HG02852 (cell line): Measurements from ENCODE around the gene CTDP1.

Experiments used
- ATAC-seq: cut with Tn5 transposase; IDR thresholded peaks from one replicate; pipeline ENCODE4 v1.9.1; 2021; ENCODE audit warnings: mild to moderate bottlenecking, moderate library complexity; ENCODE audit not compliant: unreplicated experiment

The CTDP1 gene

DNA sequence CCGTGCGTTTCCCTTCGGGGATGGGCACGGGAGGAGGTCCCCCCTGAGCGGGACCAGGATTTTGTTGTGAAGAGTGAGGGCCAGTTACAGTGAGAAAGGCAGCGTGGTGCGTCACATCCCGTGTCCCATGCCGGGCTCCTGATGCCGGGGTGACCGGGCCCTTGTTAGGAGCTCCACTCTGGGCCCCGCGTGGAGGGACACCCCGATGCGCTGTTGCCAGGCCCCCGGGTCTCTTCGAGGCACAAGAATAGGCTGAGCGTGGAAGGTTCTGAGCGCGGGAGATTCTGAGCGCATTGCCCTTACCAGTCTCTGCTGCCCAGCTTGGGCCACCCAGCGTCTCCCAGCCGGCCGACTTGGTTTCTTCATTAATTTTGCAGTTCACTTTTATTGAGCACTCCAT is 17.6 kb downstream of the CTDP1 start:
- ATAC-seq = no peak

GRCh38 chr18:79697976-79698375 is 18.4 kb downstream of the CTDP1 start:
- ATAC-seq = no peak

GRCh38 chr18:79698668-79699335 is 19.2 kb downstream of the CTDP1 start:
- ATAC-seq = no peak

DNA sequence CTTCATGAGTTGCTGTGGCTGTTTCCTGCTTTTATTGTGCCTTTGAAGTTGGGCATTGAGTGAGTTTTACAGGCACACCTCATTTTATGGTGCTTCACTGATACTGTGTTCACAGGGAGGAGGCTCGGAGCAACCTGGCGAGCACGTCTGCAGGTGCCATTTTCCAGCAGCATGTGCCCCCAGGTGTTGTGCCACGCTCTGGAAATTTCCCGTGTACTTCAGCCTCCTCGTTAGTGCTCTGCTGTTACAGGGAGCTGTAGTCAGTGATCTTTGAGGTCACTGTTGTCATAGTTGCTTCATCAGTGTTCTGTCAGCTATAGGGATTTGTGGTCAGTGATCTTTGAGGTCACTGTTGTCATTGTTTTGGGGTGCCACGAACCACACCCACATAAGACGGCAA is 20.1 kb downstream of the CTDP1 start:
- no peak for ATAC-seq

DNA sequence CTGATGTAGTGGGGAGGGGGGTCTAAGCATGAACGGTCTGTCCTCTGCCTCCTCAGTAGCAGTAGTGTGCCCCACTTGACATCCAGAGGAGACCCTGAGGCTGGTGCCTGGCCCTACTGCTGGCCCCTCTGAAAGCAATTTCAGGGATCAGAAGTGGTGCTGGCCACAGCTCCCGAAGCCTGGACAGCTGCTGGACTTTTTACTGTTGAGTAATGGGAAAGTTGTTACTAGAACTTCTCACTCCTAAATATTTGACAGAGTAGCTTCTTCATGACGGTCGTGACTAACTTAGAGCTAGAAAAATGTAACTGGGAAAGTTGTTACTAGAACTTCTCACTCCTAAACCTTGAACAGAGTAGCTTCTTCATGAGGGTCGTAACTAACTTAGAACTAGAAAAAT is 23.3 kb downstream of the CTDP1 start:
- ATAC-seq = no peak

DNA sequence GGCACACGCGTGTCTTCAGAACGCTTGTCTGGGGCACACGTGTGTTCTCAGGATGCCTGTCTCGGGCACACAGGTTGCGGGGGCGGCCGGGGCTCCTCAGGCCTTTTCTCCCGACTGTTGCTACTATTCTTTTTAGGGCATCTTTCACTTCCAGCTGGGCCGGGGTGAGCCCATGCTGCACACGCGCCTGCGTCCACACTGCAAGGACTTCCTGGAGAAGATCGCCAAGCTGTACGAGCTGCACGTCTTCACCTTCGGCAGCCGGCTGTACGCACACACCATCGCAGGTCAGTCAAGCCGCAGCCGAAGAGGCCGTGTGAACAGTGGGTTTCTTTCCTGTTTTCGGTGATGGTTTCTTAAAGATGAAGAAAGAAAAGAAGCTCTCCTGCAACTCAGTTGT is 25.0 kb downstream of the CTDP1 start:
- ATAC-seq = no peak

GRCh38 chr18:79705272-79705671 is 25.7 kb downstream of the CTDP1 start:
- ATAC-seq = no peak

- no peak for ATAC-seq
Measured at GRCh38 chr18:79706006-79706405, 26.4 kb downstream of the CTDP1 start.

- ATAC-seq = no peak
Measured at GRCh38 chr18:79706658-79707057, 27.1 kb downstream of the CTDP1 start.

GRCh38 chr18:79707239-79707638 is 27.6 kb downstream of the CTDP1 start:
- ATAC-seq = no peak

- ATAC-seq = no peak
Measured at GRCh38 chr18:79707671-79708070, 28.1 kb downstream of the CTDP1 start.

GRCh38 chr18:79708412-79708811 is 28.8 kb downstream of the CTDP1 start:
- ATAC-seq = no peak

- no peak for ATAC-seq
Measured at GRCh38 chr18:79712206-79712857, 32.7 kb downstream of the CTDP1 start.

GRCh38 chr18:79713341-79713740 is 33.7 kb downstream of the CTDP1 start:
- ATAC-seq = no peak

DNA sequence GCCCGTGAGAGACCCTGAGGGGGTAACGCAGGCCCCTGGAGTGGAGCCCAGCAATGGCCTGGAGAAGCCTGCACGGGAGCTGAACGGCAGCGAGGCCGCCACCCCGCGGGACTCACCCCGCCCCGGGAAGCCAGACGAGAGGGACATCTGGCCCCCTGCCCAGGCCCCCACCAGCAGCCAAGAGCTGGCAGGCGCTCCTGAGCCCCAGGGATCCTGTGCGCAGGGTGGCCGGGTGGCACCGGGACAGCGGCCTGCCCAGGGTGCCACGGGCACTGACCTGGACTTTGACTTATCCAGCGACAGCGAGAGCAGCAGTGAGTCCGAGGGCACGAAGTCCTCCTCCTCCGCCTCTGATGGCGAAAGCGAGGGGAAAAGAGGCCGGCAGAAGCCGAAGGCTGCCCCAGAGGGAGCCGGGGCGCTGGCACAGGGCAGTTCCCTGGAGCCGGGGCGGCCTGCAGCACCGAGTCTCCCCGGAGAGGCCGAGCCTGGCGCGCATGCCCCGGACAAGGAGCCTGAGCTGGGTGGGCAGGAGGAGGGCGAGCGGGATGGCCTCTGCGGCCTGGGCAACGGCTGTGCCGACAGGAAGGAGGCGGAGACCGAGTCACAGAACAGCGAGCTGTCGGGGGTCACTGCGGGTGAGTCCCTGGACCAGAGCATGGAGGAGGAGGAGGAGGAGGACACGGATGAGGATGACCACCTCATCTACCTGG is 35.1 kb downstream of the CTDP1 start:
- no peak for ATAC-seq

DNA sequence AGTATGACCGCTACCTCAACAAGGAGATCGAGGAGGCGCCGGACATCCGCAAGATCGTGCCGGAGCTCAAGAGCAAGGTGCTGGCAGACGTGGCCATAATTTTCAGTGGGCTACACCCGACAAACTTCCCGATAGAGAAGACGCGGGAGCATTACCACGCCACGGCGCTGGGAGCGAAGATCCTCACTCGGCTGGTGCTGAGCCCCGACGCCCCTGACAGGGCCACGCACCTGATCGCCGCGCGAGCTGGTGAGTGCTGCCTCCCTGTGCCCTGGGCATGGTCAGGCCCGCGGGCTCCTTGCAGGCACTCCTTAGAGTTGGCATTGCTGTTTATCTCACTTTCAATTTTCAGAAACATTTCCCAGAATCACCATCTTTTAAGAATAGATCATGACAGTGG is 35.7 kb downstream of the CTDP1 start:
- ATAC-seq = no peak

- no peak for ATAC-seq
Measured at GRCh38 chr18:79717059-79717458, 37.5 kb downstream of the CTDP1 start.

- ATAC-seq = no peak
Measured at GRCh38 chr18:79717555-79718074, 38.0 kb downstream of the CTDP1 start.

GRCh38 chr18:79718126-79718525 is 38.5 kb downstream of the CTDP1 start:
- no peak for ATAC-seq

GRCh38 chr18:79718878-79719477 is 39.4 kb downstream of the CTDP1 start:
- no peak for ATAC-seq
